ENCODE results near the gene SLC34A1.

Gene SLC34A1

DNA sequence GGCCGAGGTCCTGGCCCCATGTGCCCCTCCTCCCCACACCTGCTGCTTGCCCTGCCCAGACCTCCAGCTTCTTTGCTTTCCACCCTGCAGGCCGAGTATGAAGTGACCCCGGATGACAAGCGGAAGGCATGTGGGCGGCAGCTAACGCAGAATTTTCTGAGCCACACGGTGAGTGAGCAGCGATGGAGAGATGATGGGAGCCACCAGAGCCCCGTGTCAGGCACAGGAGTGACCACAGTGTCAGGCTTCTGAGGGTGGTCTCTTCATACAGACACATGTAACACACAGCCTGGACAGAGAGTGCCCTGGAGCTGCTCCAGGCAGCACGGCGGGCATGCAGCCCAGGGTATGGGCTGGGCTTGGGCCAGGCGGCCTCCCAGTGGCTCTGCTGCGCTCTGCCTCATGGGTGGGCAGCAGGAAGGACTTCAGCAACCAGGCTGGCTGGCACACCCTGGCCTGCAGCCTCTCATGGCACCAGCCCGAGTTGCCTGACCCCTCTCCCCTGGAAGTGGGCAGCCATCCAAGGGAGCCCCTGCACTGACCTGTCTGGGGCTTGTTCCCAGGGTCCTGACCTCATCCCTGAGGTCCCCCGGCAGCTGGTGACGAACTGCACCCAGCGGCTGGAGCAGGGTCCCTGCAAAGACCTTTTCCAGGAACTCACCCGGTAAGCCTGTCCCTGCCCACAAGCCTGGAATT, 48.1 kb downstream of the SLC34A1 start:
- no peak for DNase-seq (ENCODE audit: low spot score)

DNA sequence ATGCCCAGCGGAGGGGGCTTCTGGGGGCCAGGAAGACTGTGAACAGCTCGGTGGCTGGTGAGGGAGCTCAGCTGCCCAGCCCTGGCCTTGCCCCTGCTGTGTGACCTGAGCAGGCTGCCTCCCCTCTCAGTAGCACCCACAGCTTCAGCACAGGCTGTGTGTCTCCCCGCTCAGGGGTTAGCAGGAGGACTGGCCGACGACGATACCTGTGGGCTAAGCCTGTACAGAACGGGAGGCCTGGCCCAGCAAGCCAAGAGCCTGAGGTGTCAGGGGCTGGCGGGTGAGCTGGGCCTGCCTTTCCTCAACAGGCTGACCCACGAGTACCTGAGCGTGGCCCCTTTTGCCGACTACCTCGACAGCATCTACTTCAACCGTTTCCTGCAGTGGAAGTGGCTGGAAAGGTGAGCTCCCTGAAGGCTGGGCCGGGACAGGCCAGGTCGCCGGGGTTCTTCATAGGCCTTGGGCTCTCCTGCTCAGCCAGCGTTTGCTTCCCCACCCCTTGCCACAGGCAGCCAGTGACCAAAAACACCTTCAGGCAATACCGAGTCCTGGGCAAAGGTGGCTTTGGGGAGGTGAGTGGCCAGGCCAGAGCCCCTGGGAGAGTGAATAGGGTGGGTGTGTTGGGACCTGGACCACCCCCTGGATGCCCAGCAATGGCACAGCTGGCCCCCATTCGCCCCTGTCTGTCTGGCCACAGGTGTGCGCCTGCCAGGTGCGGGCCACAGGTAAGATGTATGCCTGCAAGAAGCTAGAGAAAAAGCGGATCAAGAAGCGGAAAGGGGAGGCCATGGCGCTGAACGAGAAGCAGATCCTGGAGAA, 48.8 kb downstream of the SLC34A1 start:
- no peak for DNase-seq (ENCODE audit: low spot score)

DNA sequence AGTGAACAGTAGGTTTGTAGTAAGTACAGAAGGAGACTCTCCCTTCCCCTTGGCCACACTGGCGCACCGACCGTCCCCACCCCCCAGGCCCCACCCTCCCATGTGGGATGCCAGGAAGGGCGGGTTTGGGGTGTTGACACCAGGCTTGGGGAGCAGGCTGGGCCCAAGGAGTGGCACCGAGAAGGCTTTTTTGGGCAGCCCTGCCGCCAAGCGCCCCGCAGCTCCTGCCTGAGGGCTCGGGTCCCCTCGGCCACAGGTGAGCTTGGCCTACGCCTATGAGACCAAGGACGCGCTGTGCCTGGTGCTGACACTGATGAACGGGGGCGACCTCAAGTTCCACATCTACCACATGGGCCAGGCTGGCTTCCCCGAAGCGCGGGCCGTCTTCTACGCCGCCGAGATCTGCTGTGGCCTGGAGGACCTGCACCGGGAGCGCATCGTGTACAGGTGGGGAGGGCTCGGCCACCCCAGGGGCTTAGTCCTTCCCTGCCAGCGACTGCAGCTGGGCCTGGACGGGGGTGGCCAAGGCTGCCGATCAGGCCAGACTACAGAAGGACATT, 49.5 kb downstream of the SLC34A1 start:
- DNase-seq (ENCODE audit: low spot score): no peak

DNA sequence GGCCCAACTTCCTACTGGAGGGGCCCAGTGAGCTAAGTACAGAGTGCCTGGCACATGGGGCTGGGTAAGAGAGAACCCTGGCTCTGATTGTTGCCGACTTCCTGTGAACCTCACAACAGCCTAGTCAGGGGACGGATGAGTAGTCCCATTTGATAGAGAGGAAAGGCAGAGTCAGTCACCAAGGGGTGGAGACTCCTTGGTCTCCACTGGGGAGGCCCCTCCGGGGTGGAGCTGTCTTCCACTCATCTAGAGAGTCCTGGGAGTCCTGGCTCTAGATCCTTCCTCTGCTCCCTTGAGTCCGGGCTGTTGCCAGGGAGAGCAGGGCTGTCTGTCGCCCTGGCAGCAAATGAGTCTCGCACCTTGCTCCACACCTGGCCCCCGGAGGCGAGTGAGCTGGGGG, 50.2 kb downstream of the SLC34A1 start:
- DNase-seq (ENCODE audit: low spot score): no peak

DNA sequence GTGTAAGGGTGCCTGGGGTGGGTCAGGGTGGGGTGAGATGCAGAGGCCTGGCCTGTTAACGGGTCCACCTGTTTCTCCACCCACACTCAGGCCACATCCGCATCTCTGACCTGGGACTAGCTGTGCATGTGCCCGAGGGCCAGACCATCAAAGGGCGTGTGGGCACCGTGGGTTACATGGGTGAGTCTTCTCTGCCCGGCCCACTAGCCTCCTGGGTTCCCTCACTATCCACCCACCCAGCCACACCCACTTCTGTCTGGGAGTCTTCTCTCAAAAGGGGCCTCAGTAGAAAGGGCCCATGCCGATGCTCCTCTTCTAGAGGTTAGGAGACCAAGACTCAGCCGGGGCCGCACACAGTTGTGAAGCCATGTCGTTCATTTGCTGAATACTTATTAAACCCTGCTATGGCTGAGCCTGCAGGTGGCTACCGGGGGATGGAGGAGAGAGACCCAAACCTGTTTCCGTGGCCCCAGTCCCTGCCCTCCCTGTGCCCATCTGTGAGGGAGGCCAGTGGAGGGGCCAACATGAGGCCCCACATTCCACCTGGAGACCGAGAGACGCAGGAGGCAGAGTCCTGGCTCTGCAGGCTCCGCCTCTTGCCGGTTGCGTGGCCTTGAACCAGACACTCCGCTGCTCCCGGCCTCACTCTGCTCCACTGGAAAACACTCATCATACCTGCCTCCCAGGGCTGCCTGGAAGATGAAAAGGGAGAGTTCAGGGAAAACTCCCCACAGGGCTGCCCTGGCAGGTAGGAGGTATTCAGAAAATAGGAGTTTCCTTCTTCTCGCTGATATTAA, 50.9 kb downstream of the SLC34A1 start:
- no peak for DNase-seq (ENCODE audit: low spot score)

DNA sequence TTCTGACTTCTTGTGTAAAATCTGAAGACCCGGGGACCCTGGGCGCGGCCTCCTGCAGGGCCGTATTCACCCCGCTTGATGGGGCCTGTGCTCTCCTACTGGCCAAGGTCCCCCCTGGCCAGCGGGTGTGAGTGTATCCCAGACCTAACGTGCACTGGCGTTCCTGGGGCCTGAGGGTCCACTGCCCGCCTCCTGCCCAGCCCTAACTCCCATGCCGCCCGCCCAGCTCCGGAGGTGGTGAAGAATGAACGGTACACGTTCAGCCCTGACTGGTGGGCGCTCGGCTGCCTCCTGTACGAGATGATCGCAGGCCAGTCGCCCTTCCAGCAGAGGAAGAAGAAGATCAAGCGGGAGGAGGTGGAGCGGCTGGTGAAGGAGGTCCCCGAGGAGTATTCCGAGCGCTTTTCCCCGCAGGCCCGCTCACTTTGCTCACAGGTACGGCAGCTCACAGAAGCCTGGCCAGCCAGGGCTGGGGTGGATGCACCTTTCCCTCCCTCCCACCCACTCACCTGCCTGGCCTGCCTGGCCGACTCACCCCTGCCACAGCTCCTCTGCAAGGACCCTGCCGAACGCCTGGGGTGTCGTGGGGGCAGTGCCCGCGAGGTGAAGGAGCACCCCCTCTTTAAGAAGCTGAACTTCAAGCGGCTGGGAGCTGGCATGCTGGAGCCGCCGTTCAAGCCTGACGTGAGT, 51.8 kb downstream of the SLC34A1 start:
- no peak for DNase-seq (ENCODE audit: low spot score)

DNA sequence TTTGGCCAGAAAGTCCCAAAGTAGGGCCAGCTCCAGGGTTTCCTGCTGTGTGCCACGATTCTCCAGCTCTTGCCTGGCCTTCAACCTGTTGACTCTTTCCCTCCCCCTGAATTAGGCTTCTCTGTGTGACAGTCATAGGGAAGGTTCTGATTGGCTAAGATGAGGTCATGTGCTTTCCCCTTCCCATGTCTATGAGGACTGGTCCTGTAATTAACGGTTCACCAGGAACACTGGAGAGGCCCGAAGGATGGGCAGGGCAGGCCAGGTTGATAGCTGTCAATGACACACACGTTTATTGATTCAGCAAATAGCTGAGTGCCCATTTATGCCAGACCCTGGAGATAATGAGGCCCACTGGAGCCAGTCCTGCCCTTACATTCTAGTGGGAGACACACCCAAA, 53.4 kb downstream of the SLC34A1 start:
- DNase-seq (ENCODE audit: low spot score): no peak

DNA sequence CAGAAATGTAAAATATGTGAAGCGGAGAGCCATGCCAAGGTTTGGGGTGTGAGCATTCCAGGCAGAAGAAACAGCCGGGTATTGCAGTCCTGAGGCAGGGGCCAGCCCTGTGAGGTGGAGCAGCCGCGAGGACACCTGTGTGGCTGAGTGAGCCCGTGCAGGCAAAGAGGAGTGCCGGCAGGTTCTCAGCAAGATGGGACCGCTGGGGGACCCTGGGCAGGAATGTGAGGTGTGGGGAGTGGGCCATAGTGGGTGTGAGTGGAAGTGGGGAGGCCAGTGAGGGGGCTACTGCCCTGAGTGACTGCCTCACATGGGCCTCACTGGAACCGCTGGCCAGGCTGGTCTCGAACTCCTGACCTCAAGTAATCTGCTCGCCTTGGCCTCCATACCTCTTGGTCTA, 54.2 kb downstream of the SLC34A1 start:
- no peak for DNase-seq (ENCODE audit: low spot score)

DNA sequence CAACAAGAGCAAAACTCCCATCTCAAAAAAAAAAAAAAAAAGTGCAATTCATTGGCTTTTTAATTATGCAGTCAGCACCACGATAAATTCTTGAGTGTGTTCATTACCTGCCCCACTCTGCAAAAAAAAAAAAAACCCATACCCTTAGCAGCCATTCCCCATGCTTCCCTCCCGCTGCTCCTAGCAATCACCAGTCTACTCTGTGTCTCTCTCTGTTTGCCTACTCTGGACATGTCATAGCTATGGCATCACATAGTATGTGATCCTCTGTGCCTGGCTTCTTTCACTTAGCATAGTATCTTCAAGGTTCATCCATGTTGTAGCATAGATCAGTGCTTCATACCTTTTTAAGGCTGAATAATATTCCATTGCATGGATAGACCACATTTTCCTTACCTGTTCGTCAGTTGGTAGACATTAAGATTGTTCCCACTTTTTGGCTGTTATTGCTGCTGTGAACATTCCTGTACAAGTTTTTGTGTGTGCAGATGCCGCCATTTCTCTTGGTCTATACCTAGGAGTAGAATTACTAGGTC, 55.4 kb downstream of the SLC34A1 start:
- DNase-seq (ENCODE audit: low spot score): no peak

DNA sequence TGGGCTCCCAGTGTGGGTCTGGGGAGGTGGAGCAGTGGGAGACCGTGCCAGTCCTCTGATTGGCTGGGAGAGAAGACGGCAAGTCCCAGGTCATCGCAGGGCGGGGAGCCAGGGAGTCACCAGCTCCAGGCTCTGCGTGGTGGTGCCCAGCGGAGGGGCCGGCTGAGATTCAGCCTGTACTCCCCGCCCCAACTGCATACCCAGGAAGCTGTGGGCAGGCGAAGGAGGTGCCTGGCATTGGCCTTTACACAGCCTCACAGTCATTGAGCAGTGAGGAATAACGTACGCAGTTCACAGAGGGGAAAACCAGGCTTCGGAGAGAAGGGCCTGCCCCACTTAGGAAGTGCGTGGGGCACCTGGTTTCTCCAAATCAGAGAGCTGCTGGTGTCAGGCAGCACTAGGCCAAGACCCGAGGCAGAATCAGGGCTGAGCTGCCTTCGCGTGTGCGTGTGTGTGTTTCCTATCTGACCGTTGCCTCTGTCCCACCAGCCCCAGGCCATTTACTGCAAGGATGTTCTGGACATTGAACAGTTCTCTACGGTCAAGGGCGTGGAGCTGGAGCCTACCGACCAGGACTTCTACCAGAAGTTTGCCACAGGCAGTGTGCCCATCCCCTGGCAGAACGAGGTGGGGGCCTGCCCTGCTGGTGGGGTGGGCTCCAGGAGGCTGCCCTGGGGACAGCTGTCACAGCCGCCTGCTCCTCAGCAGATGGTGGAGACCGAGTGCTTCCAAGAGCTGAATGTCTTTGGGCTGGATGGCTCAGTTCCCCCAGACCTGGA, 56.2 kb downstream of the SLC34A1 start:
- DNase-seq (ENCODE audit: low spot score): no peak

DNA sequence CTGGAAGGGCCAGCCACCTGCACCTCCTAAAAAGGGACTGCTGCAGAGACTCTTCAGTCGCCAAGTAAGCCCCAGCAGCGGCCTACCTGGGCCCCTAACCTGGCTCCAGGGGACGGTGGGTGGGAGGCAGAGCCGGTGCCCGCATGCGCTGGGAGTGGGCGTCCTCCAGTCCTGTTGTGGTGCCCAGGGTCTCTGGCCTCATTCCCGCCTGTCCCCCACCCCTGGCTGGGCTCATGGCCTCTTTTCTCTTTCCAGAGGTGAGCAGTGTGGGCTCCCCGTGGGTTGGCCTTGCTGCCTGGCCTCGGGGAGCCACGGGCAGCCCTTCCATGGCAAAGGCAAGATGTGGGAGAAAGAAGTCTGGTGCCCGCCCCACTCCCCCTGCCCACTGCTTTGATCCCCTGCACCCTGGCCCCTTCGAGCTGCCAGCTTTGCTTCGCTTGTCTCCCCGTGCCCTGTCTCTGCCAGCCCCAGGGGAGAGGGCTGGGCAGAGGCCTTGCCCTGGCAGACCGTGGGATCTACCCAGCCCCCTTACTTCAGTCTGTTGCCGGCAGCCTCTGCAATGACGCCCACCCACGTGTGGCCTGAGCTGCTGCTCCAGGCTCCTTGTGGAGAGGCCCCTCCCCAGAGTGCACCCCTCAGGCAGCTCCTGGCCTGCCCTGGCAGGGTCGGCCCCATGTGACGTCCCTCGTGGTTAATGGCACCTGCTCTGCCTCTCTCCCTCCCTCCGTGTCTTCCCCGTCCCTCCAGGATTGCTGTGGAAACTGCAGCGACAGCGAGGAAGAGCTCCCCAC, 57.0 kb downstream of the SLC34A1 start:
- DNase-seq (ENCODE audit: low spot score): no peak

DNA sequence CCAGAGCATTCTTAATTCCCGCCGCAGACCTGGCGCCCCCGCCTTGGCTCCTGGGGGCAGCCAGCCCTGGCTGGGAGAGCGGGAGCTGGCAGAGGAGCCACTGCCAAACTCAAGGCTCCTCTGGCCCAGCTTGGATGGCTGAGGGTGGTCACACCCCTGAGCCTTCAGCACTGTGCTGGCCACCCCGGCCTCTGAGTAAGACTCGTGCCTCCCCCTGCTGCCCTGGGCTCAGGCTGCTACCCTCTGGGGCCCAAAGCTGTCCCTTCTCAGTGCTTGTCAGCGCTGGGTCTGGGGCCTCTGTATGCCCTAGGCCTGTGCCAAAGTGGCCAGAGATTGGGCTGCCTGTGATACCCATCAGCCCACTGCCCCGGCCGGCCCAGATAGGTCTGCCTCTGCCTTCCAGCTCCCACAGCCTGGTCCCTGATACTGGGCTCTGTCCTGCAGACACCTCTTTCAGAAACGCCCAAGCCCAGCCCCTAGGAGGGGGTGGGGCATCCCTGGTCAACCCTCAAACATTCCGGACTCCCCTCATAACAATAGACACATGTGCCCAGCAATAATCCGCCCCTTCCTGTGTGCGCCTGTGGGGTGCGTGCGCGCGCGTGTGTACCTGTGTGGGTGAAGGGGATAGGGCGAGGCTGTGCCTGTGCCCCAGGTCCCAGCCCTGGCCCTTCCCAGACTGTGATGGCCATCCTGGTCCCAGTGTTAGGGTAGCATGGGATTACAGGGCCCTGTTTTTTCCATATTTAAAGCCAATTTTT, 58.0 kb downstream of the SLC34A1 start:
- no peak for DNase-seq (ENCODE audit: low spot score)

DNA sequence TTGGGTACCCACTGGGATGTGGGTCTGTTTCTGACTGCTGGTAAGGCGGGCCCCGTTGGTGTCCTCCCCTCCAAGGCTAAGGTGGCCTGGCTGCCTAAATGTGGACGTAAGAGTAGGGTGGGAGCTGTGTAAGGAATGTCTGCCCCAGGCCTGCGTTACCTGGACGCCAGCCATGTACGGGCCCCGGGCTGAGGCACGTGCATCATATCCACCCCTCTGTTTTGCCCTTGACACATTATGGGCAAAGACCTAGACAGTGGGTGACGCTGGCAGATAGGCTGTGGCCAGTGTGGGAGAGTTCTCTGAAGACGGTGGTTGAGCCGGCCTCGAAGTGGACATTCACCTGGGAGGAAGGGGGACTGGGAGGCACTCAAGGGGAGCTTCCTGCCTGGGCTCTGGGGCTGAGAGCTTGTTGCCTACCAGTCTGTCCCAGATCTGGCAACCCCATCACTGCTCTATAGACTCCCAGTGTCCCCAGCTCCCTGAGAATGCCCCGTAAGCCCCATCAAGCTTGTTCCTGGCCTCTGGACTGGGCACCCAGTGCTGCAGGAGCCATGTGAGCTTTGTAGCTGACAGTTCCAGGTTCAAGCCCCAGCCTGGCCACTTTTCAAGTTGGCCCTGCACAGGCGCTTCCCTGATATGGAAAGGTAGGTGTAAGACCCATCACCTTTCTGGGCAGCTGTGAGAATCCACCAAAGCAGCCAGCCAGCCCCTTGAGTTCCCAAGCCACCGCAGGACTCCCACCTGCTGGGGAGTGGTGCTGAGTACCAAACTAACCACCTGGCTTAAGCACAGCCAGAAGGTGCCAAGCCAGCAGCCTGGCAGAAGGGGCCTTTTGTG, 59.1 kb downstream of the SLC34A1 start:
- DNase-seq (ENCODE audit: low spot score): no peak

DNA sequence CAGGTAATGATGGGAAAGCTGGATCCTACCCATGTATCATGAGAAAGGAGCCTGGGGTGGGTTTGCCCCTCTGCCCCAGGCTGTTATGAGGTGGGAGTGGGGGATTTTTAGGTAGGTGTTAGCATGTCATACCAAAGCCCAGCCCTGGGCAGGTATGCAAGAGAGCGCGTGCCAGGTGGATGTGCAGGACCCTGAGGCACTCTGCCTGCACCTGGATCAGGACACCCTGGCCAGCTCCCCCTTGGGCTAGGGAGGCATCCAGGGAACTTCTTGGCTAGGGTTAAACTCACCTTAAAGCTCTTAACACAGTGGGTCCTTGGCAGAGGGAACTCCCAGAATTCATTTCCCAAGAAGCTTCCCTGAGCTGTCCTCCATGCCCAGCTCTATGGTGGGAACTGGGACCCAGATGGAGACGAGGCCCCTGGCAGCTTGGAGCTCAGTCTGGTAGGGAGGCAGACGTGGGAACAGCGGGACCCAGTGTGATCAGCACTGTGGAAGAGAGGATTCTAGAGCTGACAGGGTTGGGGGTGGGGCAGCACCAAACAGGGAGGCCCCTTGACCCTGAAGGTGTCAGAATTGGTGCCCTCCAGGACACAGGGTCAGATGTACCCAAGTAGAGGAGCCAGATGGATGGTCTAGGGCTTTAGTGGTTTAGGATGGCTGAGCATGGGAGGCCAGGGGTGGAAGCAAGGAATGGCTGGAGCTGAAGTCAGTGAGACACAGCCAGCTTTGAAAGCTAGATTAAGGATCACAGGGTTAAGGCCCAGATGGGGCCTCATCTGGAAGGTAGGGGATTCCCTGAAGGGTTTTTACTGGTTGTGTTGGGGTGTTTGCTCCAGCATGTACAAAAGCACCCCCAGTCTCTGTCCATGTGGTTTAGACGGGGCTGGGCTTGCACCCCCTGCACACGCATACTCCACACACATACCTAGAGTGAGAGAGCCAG, 60.1 kb downstream of the SLC34A1 start:
- DNase-seq (ENCODE audit: low spot score): no peak

DNA sequence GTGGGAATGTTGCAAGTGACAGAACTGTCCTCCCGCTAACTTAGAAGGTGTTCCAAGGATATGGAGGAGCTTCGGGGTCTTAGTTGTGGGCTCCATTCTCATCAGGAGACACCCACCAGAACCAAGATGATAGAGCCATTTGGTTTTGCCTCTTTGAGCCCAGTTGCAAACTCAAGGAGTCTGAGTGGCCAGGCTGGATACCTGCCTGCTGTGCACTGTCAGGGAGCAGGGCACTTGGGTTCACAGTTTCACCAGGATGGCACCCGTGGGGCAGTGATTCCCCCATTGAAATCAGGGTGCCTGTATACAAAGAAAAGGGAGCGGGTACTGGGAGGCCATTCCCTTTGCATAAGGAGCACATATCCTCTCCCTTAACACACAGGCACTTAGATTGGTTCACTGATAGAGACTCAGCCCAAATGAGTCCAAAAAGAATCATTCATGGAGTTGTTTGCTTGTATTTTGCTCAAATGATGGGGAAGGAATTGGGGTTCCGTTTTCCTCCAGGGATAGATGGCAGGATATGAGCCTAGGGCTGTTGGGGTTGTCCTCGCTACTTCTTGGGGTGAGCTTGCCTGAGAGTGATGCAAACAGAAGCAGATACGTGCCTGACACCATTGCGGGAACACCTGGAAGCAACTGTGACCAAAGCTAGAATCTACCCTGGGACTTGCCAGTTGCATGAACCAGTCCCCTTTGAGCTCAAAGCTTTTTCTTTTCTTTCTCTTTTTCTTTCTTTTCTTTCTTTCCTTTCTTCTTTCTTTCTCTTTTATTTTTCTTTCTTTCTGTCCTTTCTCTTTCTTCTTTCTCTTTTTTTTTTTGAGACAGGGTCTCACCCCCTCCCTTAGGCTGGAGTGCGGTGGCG, 61.0 kb downstream of the SLC34A1 start:
- DNase-seq (ENCODE audit: low spot score): no peak

DNA sequence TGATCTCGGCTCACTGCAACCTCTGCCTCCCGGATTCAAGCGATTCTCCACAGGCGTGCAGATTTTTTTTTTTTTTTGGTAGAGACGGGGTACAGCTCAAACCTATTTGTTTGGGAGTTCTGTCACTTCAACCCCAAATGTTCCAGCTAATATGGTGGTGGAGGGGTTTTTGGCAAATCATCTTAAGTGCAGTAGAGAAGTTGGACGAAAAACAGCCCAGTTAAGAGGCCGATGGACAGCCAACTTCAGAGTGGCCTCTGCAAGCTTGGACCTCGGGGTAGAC, 61.6 kb downstream of the SLC34A1 start:
- no peak for DNase-seq (ENCODE audit: low spot score)
